Transverse colon (tissue), 4 donors: ENCODE measurements around the gene LRRC8D. TPM values are rescaled to one million over a fixed set of nuclear protein-coding genes. Genes with fewer than 3 reads are reported as not detected.

Experiments
- DNase-seq: peaks from one replicate; pipeline ENCODE4 v3.0.0-alpha.2; 2019
- H3K27ac ChIP-seq, 4 donors: fragments of 200-600 bp; sonication (generic); 2 replicates each; pipeline ENCODE4 v1.5.1; 2016 to 2018; ENCODE audit warnings: inconsistent platforms in 4 of 4
- H3K27me3 ChIP-seq: fragments of 200-600 bp; sonication (generic); 2 replicates; pipeline ENCODE4 v1.5.1; 2017; ENCODE audit warnings: inconsistent platforms
- H3K36me3 ChIP-seq, 4 donors: fragments of 200-600 bp; sonication (generic); 2 replicates each; pipeline ENCODE4 v1.5.1; 2017 to 2019; ENCODE audit warnings: inconsistent platforms in 4 of 4
- H3K4me1 ChIP-seq, 4 donors: fragments of 200-600 bp; sonication (generic); 2 replicates each; pipeline ENCODE4 v1.5.1; 2017 to 2020; ENCODE audit warnings: inconsistent platforms in 4 of 4
- H3K4me3 ChIP-seq, 4 donors: fragments of 200-600 bp; sonication (generic); 1 replicate in 1 of 4; 2 replicates in 3 of 4; pipeline versions ENCODE4 v1.5.1 to v1.6.1; 2017 to 2019; ENCODE audit warnings: inconsistent platforms in 4 of 4
- H3K9me3 ChIP-seq, 2 donors: fragments of 200-600 bp; sonication (generic); 2 replicates each; pipeline ENCODE4 v1.5.1; 2017 to 2019; ENCODE audit warnings: inconsistent platforms in 2 of 2
- CTCF ChIP-seq, 5 experiments: fragments of 200-600 bp in 3 of 5; fragments of 450-650 bp in 2 of 5; sonication (generic) in 3 of 5; IDR thresholded peaks; 1 replicate in 2 of 5; 2 replicates in 3 of 5; pipeline ENCODE4 v1.5.1; 2016 to 2017; ENCODE audit warnings: antibody characterized with exemption in 5 of 5, inconsistent platforms in 3 of 5, mild to moderate bottlenecking in 2 of 5, moderate library complexity in 1 of 5
- EP300 ChIP-seq: sonication (generic); formaldehyde crosslinking; IDR thresholded peaks from one replicate; pipeline ENCODE4 v1.6.1; 2017; ENCODE audit warnings: antibody characterized with exemption, low read depth
- POLR2A ChIP-seq: fragments of 450-650 bp; IDR thresholded peaks from one replicate; pipeline ENCODE4 v1.6.1; 2016; ENCODE audit warnings: antibody characterized with exemption, mild to moderate bottlenecking, moderate library complexity
- POLR2AphosphoS5 ChIP-seq, 3 donors: sonication (generic); formaldehyde crosslinking; IDR thresholded peaks; one replicate each; pipeline ENCODE4 v1.6.1; 2016; ENCODE audit warnings: antibody characterized with exemption in 3 of 3
- WGBS, 2 donors: methylation state at CpG; one replicate each; pipeline ENCODE4 v1.1.5; 2018; ENCODE audit warnings: low coverage in 1 of 2; 5-methylcytosine and 5-hydroxymethylcytosine counted together
- in situ Hi-C, 4 donors: fragments of 200-750 bp; cut with MboI; loops; one replicate each; pipeline versions ENCODE4 v1.15.0 to v1.15.1; 2017; ENCODE audit warnings: low sequenced_read_pairs in 3 of 4, low pct_ligation_motif_present in 1 of 4, low pct_unique_long_range_greater_than_20kb in 1 of 4
- intact Hi-C: fragments of 100-400 bp; cut with DNase I; formaldehyde crosslinking; loops from one replicate; pipeline ENCODE4 v1.15.1; 2023; ENCODE audit warnings: low total_unique reads
- total RNA-seq, 4 donors: library from RNA; depleted of rRNA; stranded (reverse); fragments of >200 nt; gene quantifications; one replicate each; pipeline ENCODE4 v1.1.0, GENCODE V29; 2016

Gene LRRC8D
- total RNA-seq, 4 donors from 2014 or later = 8.2 to 81.5 (median 52.4) TPM

GRCh38 chr1:89942014-89942413 lies 121.2 kb downstream of the LRRC8D start:
- H3K4me1 ChIP-seq = peaks cover 0 to 17% (median 8%) of the 10 kb centered on the region in 4 donors
- H3K27ac ChIP-seq = no peak overlapping the region
- intact Hi-C loops (no loop called here), in situ Hi-C loops (no loop called here)
- H3K4me3 ChIP-seq = no peak overlapping the region
- no peaks in the 10 kb centered on the region for H3K9me3 ChIP-seq
- no peaks in the 10 kb centered on the region for H3K27me3 ChIP-seq
- no peak for DNase-seq
- H3K36me3 ChIP-seq = no peaks in the 10 kb centered on the region
- 97 to 100% methylated on average over 2 of the region's 2 CpGs for WGBS, 2 donors
- no peak for TF ChIP-seq POLR2AphosphoS5 (IDR thresholded peaks at IDR 0.05)
- TF ChIP-seq CTCF (IDR thresholded peaks at IDR 0.05) = no peak
- no peak for TF ChIP-seq POLR2A
- no peak for TF ChIP-seq EP300

GRCh38 chr1:89942825-89943658 lies 122.2 kb downstream of the LRRC8D start:
- Histone ChIP-seq H3K9me3 (no peaks in the 10 kb centered on the region), H3K4me3 (no peak overlapping the region), H3K36me3 (no peaks in the 10 kb centered on the region), H3K27ac (no peak overlapping the region), H3K27me3 (no peaks in the 10 kb centered on the region), H3K4me1 (peaks cover 0 to 17% (median 8%) of the 10 kb centered on the region in 4 donors)
- in situ Hi-C loops (no loop called here), intact Hi-C loops (no loop called here)
- DNase-seq = no peak
- TF ChIP-seq POLR2A (no peak), CTCF (IDR thresholded peaks at IDR 0.05) (no peak), POLR2AphosphoS5 (IDR thresholded peaks at IDR 0.05) (no peak), EP300 (no peak)
- 50 to 80% methylated on average over 2 to 8 of the region's 8 CpGs for WGBS, 2 donors

GRCh38 chr1:89943846-89944781 lies 123.3 kb downstream of the LRRC8D start:
- in situ Hi-C loops = no loop called here
- whole genome bisulfite sequencing, 2 donors = 46 to 53% methylated on average over 3 to 5 of the region's 5 CpGs
- intact Hi-C loops = no loop called here

More at GRCh38 chr1:89943846-89944781, 123.3 kb downstream of the LRRC8D start:
- Histone ChIP-seq H3K27ac (no peak overlapping the region), H3K27me3 (no peaks in the 10 kb centered on the region), H3K36me3 (no peaks in the 10 kb centered on the region), H3K4me3 (no peak overlapping the region), H3K9me3 (no peaks in the 10 kb centered on the region), H3K4me1 (peaks cover 0 to 17% (median 8%) of the 10 kb centered on the region in 4 donors)
- DNase-seq = no peak
- no peak for TF ChIP-seq POLR2AphosphoS5 (IDR thresholded peaks at IDR 0.05)
- TF ChIP-seq POLR2A = no peak
- TF ChIP-seq CTCF (IDR thresholded peaks at IDR 0.05) = no peak
- no peak for TF ChIP-seq EP300
